Measurements from ENCODE around the gene AK5. TPM values are rescaled to one million over a fixed set of nuclear protein-coding genes. Genes with fewer than 3 reads are reported as not detected.
"Not testable (repeated sequence)": the region's sequence is repeated elsewhere in the genome, so short reads cannot be mapped to it uniquely, and the experiment has no call there.

Gene AK5
- total RNA-seq, 1 experiment from 2014 or later = 3.8 TPM

DNA sequence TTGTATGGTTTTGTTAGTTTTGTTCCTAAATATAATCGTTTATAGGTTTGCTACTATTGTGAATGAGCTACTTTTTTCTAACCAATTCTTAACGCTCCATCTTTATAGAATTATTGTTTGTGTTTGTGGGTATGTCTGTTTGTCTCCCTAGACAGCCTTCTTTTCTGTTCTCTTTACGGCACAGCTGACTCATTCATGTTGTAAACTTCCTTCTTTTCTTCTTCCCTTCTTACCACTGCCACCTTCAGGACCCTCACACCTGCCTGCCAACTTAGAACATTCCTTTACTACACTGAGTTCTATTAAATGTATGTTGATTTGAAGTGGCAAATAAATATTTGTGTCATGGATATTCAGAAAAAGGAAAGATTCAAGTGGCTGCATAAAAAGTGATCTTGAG, 29.1 kb downstream of the AK5 start:
- no peaks in the 10 kb centered on the region for H3K9me2 ChIP-seq (replicated peaks; ENCODE audit: low read length)
- H3K27ac ChIP-seq (ENCODE audit: low read length) = no peak overlapping the region
- no peaks in the 10 kb centered on the region for H3K79me2 ChIP-seq (ENCODE audit: low read length)
- no peak overlapping the region for H3K9ac ChIP-seq (ENCODE audit: low read length)
- H2AFZ ChIP-seq (ENCODE audit: low read length) = no peak overlapping the region
- no peak overlapping the region for H3K4me3 ChIP-seq (ENCODE audit: low read length)
- ATAC-seq (peak; percentile 66), DNase-seq (peak; percentile 31)
- H4K20me1 ChIP-seq (ENCODE audit: low read length) = no peaks in the 10 kb centered on the region
- CTCF ChIA-PET = interaction anchor here (0.6 kb wide), 1 partner anchor 50 kb away, joined by 3 read pairs; no protein-coding TSS in a partner anchor
- H3F3A ChIP-seq (ENCODE audit: low read length, unreplicated experiment) = no peaks in the 10 kb centered on the region
- no peaks in the 10 kb centered on the region for H3K36me3 ChIP-seq (ENCODE audit: low read depth, low read length)
- POLR2A ChIA-PET (ENCODE audit: unreplicated experiment) = no interaction called here
- intact Hi-C loops (cut with micrococcal nuclease) = loop anchor here (1.0 kb wide), 1 partner anchor 92 kb away; the partner anchor contains the start of gene PIGK
- no peaks in the 10 kb centered on the region for H3K4me1 ChIP-seq (ENCODE audit: insufficient read depth, low read length)
- H3K9me3 ChIP-seq (ENCODE audit: low read length) = no peaks in the 10 kb centered on the region
- H3K4me2 ChIP-seq (ENCODE audit: low read length) = no peak overlapping the region
- TF ChIP-seq EZH2 (IDR thresholded peaks at IDR 0.05; ENCODE audit: low read length, unreplicated experiment) = no peak
- TF ChIP-seq, protein P1, sequence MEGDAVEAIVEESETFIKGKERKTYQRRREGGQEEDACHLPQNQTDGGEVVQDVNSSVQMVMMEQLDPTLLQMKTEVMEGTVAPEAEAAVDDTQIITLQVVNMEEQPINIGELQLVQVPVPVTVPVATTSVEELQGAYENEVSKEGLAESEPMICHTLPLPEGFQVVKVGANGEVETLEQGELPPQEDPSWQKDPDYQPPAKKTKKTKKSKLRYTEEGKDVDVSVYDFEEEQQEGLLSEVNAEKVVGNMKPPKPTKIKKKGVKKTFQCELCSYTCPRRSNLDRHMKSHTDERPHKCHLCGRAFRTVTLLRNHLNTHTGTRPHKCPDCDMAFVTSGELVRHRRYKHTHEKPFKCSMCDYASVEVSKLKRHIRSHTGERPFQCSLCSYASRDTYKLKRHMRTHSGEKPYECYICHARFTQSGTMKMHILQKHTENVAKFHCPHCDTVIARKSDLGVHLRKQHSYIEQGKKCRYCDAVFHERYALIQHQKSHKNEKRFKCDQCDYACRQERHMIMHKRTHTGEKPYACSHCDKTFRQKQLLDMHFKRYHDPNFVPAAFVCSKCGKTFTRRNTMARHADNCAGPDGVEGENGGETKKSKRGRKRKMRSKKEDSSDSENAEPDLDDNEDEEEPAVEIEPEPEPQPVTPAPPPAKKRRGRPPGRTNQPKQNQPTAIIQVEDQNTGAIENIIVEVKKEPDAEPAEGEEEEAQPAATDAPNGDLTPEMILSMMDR (conservative IDR thresholded peaks at IDR 0.05; ENCODE audit: low read depth, low read length) = no peak; the same call in 1 of the 2 replicates
- TF ChIP-seq EZH2phosphoT487 (IDR thresholded peaks at IDR 0.05; ENCODE audit: borderline replicate concordance, low read length) = no peak
- no TSS peak for BruUV-seq (replicated peaks)
- no peaks in the 10 kb centered on the region for H3K27me3 ChIP-seq (ENCODE audit: low read length)

DNA sequence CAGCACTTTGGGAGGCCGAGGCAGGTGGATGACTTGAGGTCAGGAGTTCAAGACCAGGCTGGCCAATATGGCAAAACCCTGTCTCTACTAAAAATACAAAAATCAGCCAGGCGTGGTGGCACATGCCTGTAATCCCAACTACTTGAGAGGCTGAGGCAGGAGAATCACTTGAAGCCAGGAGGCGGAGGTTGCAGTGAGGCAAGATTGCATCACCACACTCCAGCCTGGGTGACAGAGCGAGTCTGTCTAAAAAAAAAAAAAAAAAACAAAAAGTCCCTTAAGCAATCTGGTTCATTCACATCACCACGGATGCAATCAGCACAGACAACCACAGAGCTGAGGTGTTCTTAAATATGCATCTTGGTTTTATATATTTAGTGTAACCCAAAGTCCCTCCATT, 30.5 kb downstream of the AK5 start:
- H3F3A ChIP-seq (ENCODE audit: low read length, unreplicated experiment); H3K9me2 ChIP-seq (replicated peaks; ENCODE audit: low read length); POLR2A ChIA-PET (ENCODE audit: unreplicated experiment); H3K4me3 ChIP-seq (ENCODE audit: low read length); H3K4me1 ChIP-seq (ENCODE audit: insufficient read depth, low read length); H3K36me3 ChIP-seq (ENCODE audit: low read depth, low read length); H3K27ac ChIP-seq (ENCODE audit: low read length); DNase-seq; H3K27me3 ChIP-seq (ENCODE audit: low read length); H4K20me1 ChIP-seq (ENCODE audit: low read length); H3K9ac ChIP-seq (ENCODE audit: low read length); BruUV-seq (replicated peaks); H3K9me3 ChIP-seq (ENCODE audit: low read length); ATAC-seq; H3K79me2 ChIP-seq (ENCODE audit: low read length); H2AFZ ChIP-seq (ENCODE audit: low read length); H3K4me2 ChIP-seq (ENCODE audit: low read length); CTCF ChIA-PET: not testable (repeated sequence)
- intact Hi-C loops (cut with micrococcal nuclease) = loop anchor here (2.0 kb wide), 1 partner anchor 164 kb away; no protein-coding TSS in a partner anchor

DNA sequence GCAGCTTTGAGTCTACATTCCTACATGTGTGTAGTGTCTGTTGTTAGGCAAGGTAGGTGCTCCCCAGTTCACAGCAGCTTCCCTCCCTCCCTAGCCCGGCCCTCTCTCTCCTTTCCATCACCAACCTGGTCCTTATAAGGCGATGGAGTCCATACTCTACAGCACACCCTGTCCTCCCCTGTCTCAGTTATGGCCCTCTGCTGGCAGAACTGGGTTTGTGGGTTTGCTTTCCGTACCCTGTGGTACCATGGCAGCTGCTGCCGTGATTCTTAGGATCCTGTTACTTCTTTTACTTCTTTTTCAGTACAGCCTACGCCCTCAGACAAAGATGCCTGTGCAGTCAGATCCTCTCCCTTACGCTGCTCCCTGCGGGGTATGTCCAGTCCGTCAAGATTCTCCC, 31.7 kb downstream of the AK5 start:
- no peak overlapping the region for H3K9ac ChIP-seq (ENCODE audit: low read length)
- no peak overlapping the region for H3K27ac ChIP-seq (ENCODE audit: low read length)
- BruUV-seq (replicated peaks) = no TSS peak
- POLR2A ChIA-PET (ENCODE audit: unreplicated experiment) = no interaction called here
- CTCF ChIA-PET = interaction anchor here (0.5 kb wide), 1 partner anchor 98 kb away, joined by 3 read pairs; no protein-coding TSS in a partner anchor
- TF ChIP-seq, protein P1 (conservative IDR thresholded peaks at IDR 0.05; ENCODE audit: low read depth, low read length) = peak; percentile 63
- TF ChIP-seq EZH2phosphoT487 (IDR thresholded peaks at IDR 0.05; ENCODE audit: borderline replicate concordance, low read length) (no peak), EZH2 (IDR thresholded peaks at IDR 0.05; ENCODE audit: low read length, unreplicated experiment) (no peak)
- peak overlapping the region; percentile 33; the same call in 1 of the 2 replicates for H2AFZ ChIP-seq (ENCODE audit: low read length)
- H3K4me3 ChIP-seq (ENCODE audit: low read length) = no peak overlapping the region
- intact Hi-C loops (cut with micrococcal nuclease) = loop anchor here (2.0 kb wide), 1 partner anchor 165 kb away; no protein-coding TSS in a partner anchor
- no peaks in the 10 kb centered on the region for H3K36me3 ChIP-seq (ENCODE audit: low read depth, low read length)
- DNase-seq (peak; percentile 41), ATAC-seq (peak; percentile 70)
- H3K9me2 ChIP-seq (replicated peaks; ENCODE audit: low read length) = no peaks in the 10 kb centered on the region
- no peaks in the 10 kb centered on the region for H3F3A ChIP-seq (ENCODE audit: low read length, unreplicated experiment)
- no peaks in the 10 kb centered on the region for H3K9me3 ChIP-seq (ENCODE audit: low read length)
- H3K79me2 ChIP-seq (ENCODE audit: low read length) = no peaks in the 10 kb centered on the region
- peaks cover under 1% of the 10 kb centered on the region for H3K4me1 ChIP-seq (ENCODE audit: insufficient read depth, low read length)
- no peak overlapping the region for H3K4me2 ChIP-seq (ENCODE audit: low read length)
- H4K20me1 ChIP-seq (ENCODE audit: low read length) = no peaks in the 10 kb centered on the region
- no peaks in the 10 kb centered on the region for H3K27me3 ChIP-seq (ENCODE audit: low read length)
